IMR-90 (cell line): ENCODE data around the gene RGMB.

Source experiments
- CEBPB ChIP-seq: IDR thresholded peaks from 2 replicates; pipeline ENCODE4 v1.6.1; 2012; ENCODE audit warnings: low read depth, low read length, improper control_type of control experiment
- CTCF ChIP-seq: conservative IDR thresholded peaks from 2 replicates; pipeline ENCODE4 v1.5.1; 2012; ENCODE audit warnings: mild to moderate bottlenecking, low read depth, low read length, improper control_type of control experiment
- POLR2A ChIP-seq: IDR thresholded peaks from 2 replicates; pipeline ENCODE4 v1.6.1; 2012; ENCODE audit warnings: mild to moderate bottlenecking, low read depth, low read length

GRCh38 chr5:98767581-98767980 lies 5.9 kb upstream of the RGMB start:
- no peak for TF ChIP-seq CTCF
- TF ChIP-seq POLR2A, result no peak
- TF ChIP-seq CEBPB, result no peak
